ENCODE measurements around the gene SYT7.

SYT7 gene

GRCh38 chr11:61579676-61580270 is 1.1 kb downstream of the SYT7 start:
- DNase-seq: no peak

GRCh38 chr11:61578819-61579675 is 1.8 kb downstream of the SYT7 start:
- no peak for DNase-seq

- DNase-seq: no peak
These were observed 3.3 kb downstream of the SYT7 start for GRCh38 chr11:61577383-61578118.

- no peak for DNase-seq
These were observed 4.7 kb downstream of the SYT7 start for GRCh38 chr11:61575886-61576861.

GRCh38 chr11:61574611-61575010 is 6.3 kb downstream of the SYT7 start:
- DNase-seq: no peak

- DNase-seq: no peak
These were observed 8.0 kb downstream of the SYT7 start for GRCh38 chr11:61572913-61573312.

- no peak for DNase-seq
These were observed 9.0 kb downstream of the SYT7 start for GRCh38 chr11:61571869-61572268.

GRCh38 chr11:61571337-61571736 is 9.5 kb downstream of the SYT7 start:
- DNase-seq: no peak

GRCh38 chr11:61569701-61570100 is 11.2 kb downstream of the SYT7 start:
- DNase-seq: no peak

GRCh38 chr11:61569018-61569417 is 11.9 kb downstream of the SYT7 start:
- no peak for DNase-seq

GRCh38 chr11:61567286-61568061 is 13.4 kb downstream of the SYT7 start:
- peak; percentile 89 for DNase-seq

- DNase-seq: no peak
These were observed 15.8 kb downstream of the SYT7 start for GRCh38 chr11:61564936-61565696.

GRCh38 chr11:61560751-61561150 is 20.1 kb downstream of the SYT7 start:
- no peak for DNase-seq

- no peak for DNase-seq
These were observed 24.3 kb downstream of the SYT7 start for GRCh38 chr11:61556621-61557020.

- DNase-seq: no peak
These were observed 24.9 kb downstream of the SYT7 start for GRCh38 chr11:61555978-61556377.

GRCh38 chr11:61555051-61555969 is 25.6 kb downstream of the SYT7 start:
- peak; percentile 70 for DNase-seq

- no peak for DNase-seq
These were observed 26.5 kb downstream of the SYT7 start for GRCh38 chr11:61554172-61554988.

GRCh38 chr11:61553373-61554171 is 27.3 kb downstream of the SYT7 start:
- peak; percentile 87 for DNase-seq

Data from NCI-H510A treated with DMSO at 0.1 percent for 48 hours (cell line).